CD14-positive monocyte (primary cell): ENCODE results near the gene GTF3C1. TPM values are rescaled to one million over a fixed set of nuclear protein-coding genes. Genes with fewer than 3 reads are reported as not detected.
"Not testable (repeated sequence)": the region's sequence is repeated elsewhere in the genome, so short reads cannot be mapped to it uniquely, and the experiment has no call there.

ENCODE experiments used
- DNase-seq, 3 donors: peaks; one replicate each; pipeline ENCODE4 v3.0.0-alpha.2; 2011 to 2022
- H2AFZ ChIP-seq: 2 replicates; pipeline ENCODE4 v1.6.0; 2012; ENCODE audit warnings: mild to moderate bottlenecking, low read depth, low read length, inconsistent platforms; ENCODE audit not compliant: insufficient read depth, poor library complexity, severe bottlenecking
- H3K27ac ChIP-seq, 2 donors: 1 replicate in 1 of 2; 2 replicates in 1 of 2; pipeline ENCODE4 v1.5.1; 2012 to 2013; ENCODE audit warnings: low read length in 2 of 2, control low read depth in 1 of 2, inconsistent platforms in 1 of 2, low read depth in 1 of 2, mild to moderate bottlenecking in 1 of 2
- H3K27me3 ChIP-seq, 2 donors: one replicate each; pipeline versions ENCODE4 v1.6.0 to v1.6.1; 2011 to 2013; ENCODE audit warnings: low read length in 2 of 2; ENCODE audit not compliant: control insufficient read depth in 2 of 2, insufficient read depth in 2 of 2
- H3K36me3 ChIP-seq, 2 donors: replicated peaks in 1 of 2; 1 replicate in 1 of 2; 2 replicates in 1 of 2; pipeline versions ENCODE4 v1.5.1 to v1.6.1; 2012 to 2013; ENCODE audit warnings: low read length in 2 of 2, control low read depth in 1 of 2, inconsistent platforms in 1 of 2, mild to moderate bottlenecking in 1 of 2; ENCODE audit not compliant: insufficient read depth in 2 of 2, control insufficient read depth in 1 of 2
- H3K4me1 ChIP-seq, 2 donors: 1 replicate in 1 of 2; 2 replicates in 1 of 2; pipeline versions ENCODE4 v1.5.1 to v1.6.1; 2012 to 2013; ENCODE audit warnings: low read length in 2 of 2, control low read depth in 1 of 2, inconsistent platforms in 1 of 2, mild to moderate bottlenecking in 1 of 2, moderate library complexity in 1 of 2; ENCODE audit not compliant: insufficient read depth in 2 of 2, control insufficient read depth in 1 of 2
- H3K4me2 ChIP-seq: replicated peaks from 2 replicates; pipeline ENCODE3; 2012; ENCODE audit warnings: low read length, moderate library complexity, mild to moderate bottlenecking; ENCODE audit not compliant: poor library complexity, severe bottlenecking; ENCODE audit errors: extremely low read depth
- H3K4me3 ChIP-seq, 3 experiments: fragments of 200-600 bp in 1 of 3; sonication (generic) in 1 of 3; replicated peaks in 1 of 3; 1 replicate in 2 of 3; 2 replicates in 1 of 3; pipeline ENCODE4 v1.5.1; 2011 to 2013; ENCODE audit warnings: low read length in 3 of 3, mild to moderate bottlenecking in 3 of 3, control low read depth in 2 of 3, low read depth in 2 of 3, inconsistent platforms in 1 of 3, moderate library complexity in 1 of 3
- H3K79me2 ChIP-seq: 2 replicates; pipeline ENCODE4 v1.6.0; 2012; ENCODE audit warnings: mild to moderate bottlenecking, control low read depth, inconsistent platforms, low read length, moderate library complexity; ENCODE audit not compliant: insufficient read depth
- H3K9ac ChIP-seq: 2 replicates; pipeline ENCODE4 v1.6.0; 2017; ENCODE audit warnings: low read length, mild to moderate bottlenecking; ENCODE audit not compliant: insufficient read depth, poor library complexity, severe bottlenecking
- H3K9me3 ChIP-seq, 2 donors: replicated peaks in 1 of 2; 1 replicate in 1 of 2; 2 replicates in 1 of 2; pipeline versions ENCODE4 v1.5.1 to v1.6.1; 2012 to 2013; ENCODE audit warnings: low read length in 2 of 2, control low read depth in 1 of 2; ENCODE audit not compliant: control insufficient read depth in 1 of 2, insufficient read depth in 1 of 2
- H4K20me1 ChIP-seq: 2 replicates; pipeline ENCODE4 v1.6.0; 2012; ENCODE audit warnings: mild to moderate bottlenecking, low read length, control low read depth, moderate library complexity; ENCODE audit not compliant: insufficient read depth
- H3K27ac Mint-ChIP-seq, 7 donors: one replicate each; pipeline ENCODE4 v1.8.0; 2020; ENCODE audit warnings: mild to moderate bottlenecking in 7 of 7, mixed read lengths in 7 of 7, moderate library complexity in 6 of 7, inconsistent platforms in 2 of 7
- H3K27me3 Mint-ChIP-seq, 3 donors: one replicate each; pipeline ENCODE4 v1.8.0; 2021 to 2022; ENCODE audit warnings: low read depth in 3 of 3, mild to moderate bottlenecking in 3 of 3, mixed read lengths in 3 of 3, moderate library complexity in 3 of 3, inconsistent platforms in 1 of 3
- H3K36me3 Mint-ChIP-seq, 2 donors: one replicate each; pipeline ENCODE4 v1.8.0; 2020; ENCODE audit warnings: mixed read lengths in 2 of 2, inconsistent platforms in 1 of 2, mild to moderate bottlenecking in 1 of 2
- H3K4me1 Mint-ChIP-seq: one replicate; pipeline ENCODE4 v1.8.0; 2020; ENCODE audit warnings: mild to moderate bottlenecking, mixed read lengths
- H3K4me3 Mint-ChIP-seq, 2 donors: one replicate each; pipeline ENCODE4 v1.8.0; 2020; ENCODE audit warnings: mild to moderate bottlenecking in 2 of 2, mixed read lengths in 2 of 2, moderate library complexity in 1 of 2
- H3K9me3 Mint-ChIP-seq, 7 donors: one replicate each; pipeline ENCODE4 v1.8.0; 2020 to 2022; ENCODE audit warnings: mixed read lengths in 7 of 7, mild to moderate bottlenecking in 6 of 7, moderate library complexity in 6 of 7, inconsistent platforms in 2 of 7
- CTCF ChIP-seq: fragments of 200-600 bp; IDR thresholded peaks from one replicate; pipeline ENCODE4 v1.8.0; 2022; ENCODE audit warnings: antibody characterized with exemption, mild to moderate bottlenecking
- whole genome bisulfite sequencing: methylation state at CpG from one replicate; pipeline ENCODE4 v1.1.5; 2013; ENCODE audit warnings: missing lambda C conversion rate; ENCODE audit not compliant: insufficient coverage; 5-methylcytosine and 5-hydroxymethylcytosine counted together
- intact Hi-C, 2 donors: fragments of 100-400 bp; cut with micrococcal nuclease; formaldehyde crosslinking; loops; one replicate each; pipeline versions ENCODE4 v1.15.0 to v1.15.1; 2023
- polyA plus RNA-seq, 3 donors: library from polyadenylated mRNA; depleted of rRNA in 1 of 3; unstranded in 2 of 3; stranded (reverse) in 1 of 3; fragments of 300-500 nt in 2 of 3; fragments of >200 nt in 1 of 3; fragmentation: Illumina TruSeq in 2 of 3; gene quantifications; 1 replicate in 2 of 3; 2 replicates in 1 of 3; pipeline ENCODE4 v1.2.3, GENCODE V29; 2012 to 2021

GTF3C1 gene
- polyA plus RNA-seq, 3 donors: 7.0 to 22.0 (median 12.8) TPM

GRCh38 chr16:27571433-27572326, 22.0 kb upstream of the GTF3C1 start:
- Histone ChIP-seq H3K9ac (no peak overlapping the region), H4K20me1 (no peaks in the 10 kb centered on the region), H3K4me3 (no peak overlapping the region), H2AFZ (no peak overlapping the region), H3K79me2 (no peaks in the 10 kb centered on the region), H3K4me1 (peaks cover 0 to under 1% of the 10 kb centered on the region in 2 donors), H3K27ac (no peak overlapping the region), H3K4me2 (no peak overlapping the region), H3K27me3 (no peaks in the 10 kb centered on the region), H3K9me3 (no peaks in the 10 kb centered on the region), H3K36me3 (peaks cover 7 to 14% of the 10 kb centered on the region in 2 donors)
- H3K4me1 Mint-ChIP-seq: peaks cover 8% of the 10 kb centered on the region
- no peak for DNase-seq
- 93% methylated on average over 6 of the region's 8 CpGs for WGBS
- peaks cover 16 to 19% of the 10 kb centered on the region in 2 donors for H3K36me3 Mint-ChIP-seq
- TF ChIP-seq CTCF: no peak
- H3K4me3 Mint-ChIP-seq: no peak overlapping the region
- peak overlapping the region in 1 of 7 donors; percentile 47 for H3K27ac Mint-ChIP-seq
- H3K27me3 Mint-ChIP-seq: peaks cover 0 to 5% (median 0%) of the 10 kb centered on the region in 3 donors
- no peaks in the 10 kb centered on the region for H3K9me3 Mint-ChIP-seq
- intact Hi-C loops: no loop called here

- H3K36me3 ChIP-seq: peaks cover 6 to 12% of the 10 kb centered on the region in 2 donors
- 100% methylated on average over 2 of the region's 8 CpGs for WGBS
- H3K27me3 Mint-ChIP-seq, H3K79me2 ChIP-seq, H3K27ac Mint-ChIP-seq, H3K27ac ChIP-seq, H3K27me3 ChIP-seq, DNase-seq, H3K9ac ChIP-seq, intact Hi-C loops, H3K4me1 ChIP-seq, H3K9me3 Mint-ChIP-seq, H3K4me3 Mint-ChIP-seq, H3K9me3 ChIP-seq, H4K20me1 ChIP-seq, H3K4me2 ChIP-seq, H2AFZ ChIP-seq, H3K4me3 ChIP-seq: not testable (repeated sequence)
- H3K36me3 Mint-ChIP-seq: peaks cover 12 to 16% of the 10 kb centered on the region in 2 donors
- peaks cover 15% of the 10 kb centered on the region for H3K4me1 Mint-ChIP-seq
These were observed 21.3 kb upstream of the GTF3C1 start for GRCh38 chr16:27570986-27571385.
